Stomach (tissue), 9 donors: ENCODE data around the gene GJD2. TPM values are rescaled to one million over a fixed set of nuclear protein-coding genes. Genes with fewer than 3 reads are reported as not detected.
A peak's percentile ranks its signal among the peaks of the same experiment; 100 is the strongest.

Source experiments
- DNase-seq, 2 donors: peaks; one replicate each; pipeline versions ENCODE4 v3.0.0 to v3.0.0-alpha.2; 2013 to 2019
- H3K27ac ChIP-seq, 5 donors: fragments of 200-600 bp in 4 of 5; sonication (generic) in 4 of 5; one replicate each; pipeline ENCODE4 v1.5.1; 2013 to 2019; ENCODE audit warnings: mild to moderate bottlenecking in 1 of 5, moderate library complexity in 1 of 5
- H3K27me3 ChIP-seq, 3 donors: fragments of 200-600 bp; sonication (generic); one replicate each; pipeline ENCODE4 v1.5.1; 2017 to 2019; ENCODE audit warnings: mixed run types in 1 of 3
- H3K36me3 ChIP-seq, 4 donors: fragments of 200-600 bp; sonication (generic); 1 replicate in 3 of 4; 2 replicates in 1 of 4; pipeline ENCODE4 v1.5.1; 2016 to 2019
- H3K4me1 ChIP-seq, 4 donors: fragments of 200-600 bp; sonication (generic); one replicate each; pipeline ENCODE4 v1.5.1; 2016 to 2019
- H3K4me3 ChIP-seq, 4 donors: fragments of 200-600 bp; sonication (generic) in 3 of 4; one replicate each; pipeline ENCODE4 v1.5.1; 2016 to 2019; ENCODE audit warnings: mild to moderate bottlenecking in 1 of 4
- H3K9me3 ChIP-seq, 4 donors: fragments of 200-600 bp; sonication (generic); one replicate each; pipeline ENCODE4 v1.5.1; 2016 to 2019
- EP300 ChIP-seq: sonication (generic); formaldehyde crosslinking; IDR thresholded peaks from one replicate; pipeline ENCODE4 v1.6.1; 2017; ENCODE audit warnings: antibody characterized with exemption
- POLR2A ChIP-seq, 4 donors: fragments of 450-650 bp; IDR thresholded peaks; one replicate each; pipeline ENCODE4 v1.6.1; 2016; ENCODE audit warnings: antibody characterized with exemption in 4 of 4, control low read depth in 2 of 4, mild to moderate bottlenecking in 1 of 4, moderate library complexity in 1 of 4
- POLR2AphosphoS5 ChIP-seq, 3 donors: sonication (generic); formaldehyde crosslinking; IDR thresholded peaks; one replicate each; pipeline ENCODE4 v1.6.1; 2016; ENCODE audit warnings: antibody characterized with exemption in 3 of 3
- WGBS, 5 donors: extraction: QIAGEN DNeasy Blood & Tissue Kit in 3 of 5; methylation state at CpG; one replicate each; pipeline versions ENCODE4 v1.1.5 to v1.1.7; 2013 to 2018; 5-methylcytosine and 5-hydroxymethylcytosine counted together
- intact Hi-C: fragments of 100-400 bp; cut with DNase I; formaldehyde crosslinking; loops from one replicate; pipeline ENCODE4 v1.15.1; 2023; ENCODE audit warnings: low total_unique reads
- polyA plus RNA-seq, 3 donors: library from polyadenylated mRNA; stranded (reverse); fragments of 200-250 nt; gene quantifications; one replicate each; pipeline ENCODE4 v1.2.3, GENCODE V29; 2013
- total RNA-seq, 5 donors: library from RNA; depleted of rRNA; stranded (reverse); fragments of >200 nt; gene quantifications; one replicate each; pipeline versions ENCODE4 v1.1.0 to v1.2.3, GENCODE V29; 2014 to 2016
- TF ChIP-seq, protein P1 (sequence below), 7 experiments: fragments of 450-650 bp in 4 of 7; fragments of 200-600 bp in 3 of 7; sonication (generic) in 3 of 7; IDR thresholded peaks; one replicate each; pipeline ENCODE4 v1.5.1; 2016 to 2019; ENCODE audit warnings: antibody characterized with exemption in 7 of 7, control low read depth in 2 of 7, mild to moderate bottlenecking in 1 of 7
- donor health status: healthy with polysubstance abuse.
- donor health status: Bipolar disorder and iron deficiency.
- donor health status: healthy.

Gene GJD2
- total and polyA plus RNA-seq, 8 donors: 0.18 TPM; not detected in 7

DNA sequence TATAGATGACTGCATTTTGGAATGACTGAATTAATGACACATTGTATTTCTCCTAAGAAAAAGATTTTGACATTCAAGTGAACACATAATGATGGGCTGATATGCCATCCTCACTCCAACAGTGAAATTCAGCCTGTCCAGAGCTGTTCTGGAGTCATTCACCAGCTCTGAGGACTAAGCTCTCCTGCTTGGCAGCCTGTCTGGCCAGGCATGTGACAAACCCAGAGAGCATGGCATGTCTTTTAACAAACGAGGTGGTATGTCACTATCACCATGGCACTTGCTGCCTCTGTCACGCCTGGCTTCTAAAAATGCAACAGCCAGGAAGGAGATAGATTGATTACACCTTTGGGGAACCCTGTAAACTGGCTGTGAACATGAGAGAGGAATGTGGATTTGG, 39.1 kb upstream of the GJD2 start:
- intact Hi-C loops: no loop called here
- TF ChIP-seq POLR2AphosphoS5 (IDR thresholded peaks at IDR 0.05): no peak
- no peak for TF ChIP-seq POLR2A (IDR thresholded peaks at IDR 0.05)
- TF ChIP-seq, protein P1, sequence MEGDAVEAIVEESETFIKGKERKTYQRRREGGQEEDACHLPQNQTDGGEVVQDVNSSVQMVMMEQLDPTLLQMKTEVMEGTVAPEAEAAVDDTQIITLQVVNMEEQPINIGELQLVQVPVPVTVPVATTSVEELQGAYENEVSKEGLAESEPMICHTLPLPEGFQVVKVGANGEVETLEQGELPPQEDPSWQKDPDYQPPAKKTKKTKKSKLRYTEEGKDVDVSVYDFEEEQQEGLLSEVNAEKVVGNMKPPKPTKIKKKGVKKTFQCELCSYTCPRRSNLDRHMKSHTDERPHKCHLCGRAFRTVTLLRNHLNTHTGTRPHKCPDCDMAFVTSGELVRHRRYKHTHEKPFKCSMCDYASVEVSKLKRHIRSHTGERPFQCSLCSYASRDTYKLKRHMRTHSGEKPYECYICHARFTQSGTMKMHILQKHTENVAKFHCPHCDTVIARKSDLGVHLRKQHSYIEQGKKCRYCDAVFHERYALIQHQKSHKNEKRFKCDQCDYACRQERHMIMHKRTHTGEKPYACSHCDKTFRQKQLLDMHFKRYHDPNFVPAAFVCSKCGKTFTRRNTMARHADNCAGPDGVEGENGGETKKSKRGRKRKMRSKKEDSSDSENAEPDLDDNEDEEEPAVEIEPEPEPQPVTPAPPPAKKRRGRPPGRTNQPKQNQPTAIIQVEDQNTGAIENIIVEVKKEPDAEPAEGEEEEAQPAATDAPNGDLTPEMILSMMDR (IDR thresholded peaks at IDR 0.05): no peak
- no peak for TF ChIP-seq EP300
- WGBS, 5 donors: 24 to 43% (median 35%) methylated on average over 2 of the region's 2 CpGs
- Histone ChIP-seq H3K4me1 (peaks cover 0 to 18% (median 15%) of the 10 kb centered on the region in 4 donors), H3K4me3 (no peak overlapping the region), H3K9me3 (no peaks in the 10 kb centered on the region), H3K36me3 (no peaks in the 10 kb centered on the region), H3K27me3 (peaks cover 0 to 40% (median 38%) of the 10 kb centered on the region in 3 donors), H3K27ac (peak overlapping the region in 1 of 5 donors; percentile 64)
- peak in 1 of 2 donors; percentile 13 for DNase-seq

DNA sequence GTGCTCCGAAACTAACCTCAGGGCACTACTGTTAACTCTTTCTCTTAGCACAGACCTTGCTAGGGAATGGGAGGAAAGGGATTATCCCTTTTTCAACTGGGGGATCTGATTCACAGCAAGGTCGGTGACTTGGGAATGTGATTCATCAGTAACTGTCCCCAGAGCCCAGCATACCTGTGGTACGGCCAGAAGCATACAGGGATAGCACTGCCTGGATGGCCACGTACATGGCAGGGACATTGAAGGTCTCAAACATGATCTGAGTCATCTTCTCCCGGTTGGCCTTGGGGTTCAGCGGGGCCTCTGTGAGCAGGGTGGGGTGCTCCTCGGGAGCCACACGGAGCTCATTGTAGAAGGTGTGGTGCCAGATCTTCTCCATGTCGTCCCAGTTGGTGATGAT, 38.3 kb upstream of the GJD2 start:
- no peak for DNase-seq
- H3K4me3 ChIP-seq: no peak overlapping the region
- H3K4me1 ChIP-seq: peaks cover 0 to 18% (median 14%) of the 10 kb centered on the region in 4 donors
- WGBS, 5 donors: 70 to 88% (median 84%) methylated on average over 7 to 9 of the region's 9 CpGs
- no peaks in the 10 kb centered on the region for H3K36me3 ChIP-seq
- intact Hi-C loops: no loop called here
- peak overlapping the region in 1 of 5 donors; percentile 11 for H3K27ac ChIP-seq
- no peaks in the 10 kb centered on the region for H3K9me3 ChIP-seq
- H3K27me3 ChIP-seq: peaks cover 0 to 40% (median 35%) of the 10 kb centered on the region in 3 donors
- TF ChIP-seq, protein P1 (IDR thresholded peaks at IDR 0.05): no peak
- TF ChIP-seq EP300: no peak
- TF ChIP-seq POLR2A (IDR thresholded peaks at IDR 0.05): no peak
- no peak for TF ChIP-seq POLR2AphosphoS5 (IDR thresholded peaks at IDR 0.05)

DNA sequence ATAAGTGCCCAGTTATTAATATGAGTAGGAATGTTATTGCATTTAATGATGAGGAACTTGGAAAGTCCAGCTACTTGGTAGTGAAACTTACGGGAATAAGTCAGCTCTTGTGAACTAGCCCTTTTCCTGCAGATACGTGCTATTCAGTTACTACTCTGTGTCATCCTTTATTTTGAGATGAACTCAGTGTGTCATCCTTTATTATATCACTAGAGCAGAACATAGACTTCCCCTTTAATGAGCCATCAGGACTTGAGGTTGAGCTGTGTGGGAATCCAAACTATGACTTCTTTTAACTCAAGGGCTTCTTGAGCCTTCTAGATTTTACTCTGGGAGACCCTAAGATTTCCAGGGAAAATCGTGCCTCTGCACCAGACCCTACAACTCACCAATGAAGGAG, 36.9 kb upstream of the GJD2 start:
- Histone ChIP-seq H3K27ac (no peak overlapping the region), H3K36me3 (no peaks in the 10 kb centered on the region), H3K4me1 (peaks cover 0 to 18% (median 14%) of the 10 kb centered on the region in 4 donors), H3K27me3 (peaks cover 0 to 37% (median 35%) of the 10 kb centered on the region in 3 donors), H3K4me3 (no peak overlapping the region), H3K9me3 (no peaks in the 10 kb centered on the region)
- DNase-seq: no peak
- intact Hi-C loops: no loop called here
- TF ChIP-seq, protein P1 (IDR thresholded peaks at IDR 0.05): no peak
- TF ChIP-seq POLR2AphosphoS5 (IDR thresholded peaks at IDR 0.05) (no peak), EP300 (no peak), POLR2A (IDR thresholded peaks at IDR 0.05) (no peak)
- WGBS, 5 donors: 64 to 75% (median 68%) methylated on average over 3 of the region's 3 CpGs

DNA sequence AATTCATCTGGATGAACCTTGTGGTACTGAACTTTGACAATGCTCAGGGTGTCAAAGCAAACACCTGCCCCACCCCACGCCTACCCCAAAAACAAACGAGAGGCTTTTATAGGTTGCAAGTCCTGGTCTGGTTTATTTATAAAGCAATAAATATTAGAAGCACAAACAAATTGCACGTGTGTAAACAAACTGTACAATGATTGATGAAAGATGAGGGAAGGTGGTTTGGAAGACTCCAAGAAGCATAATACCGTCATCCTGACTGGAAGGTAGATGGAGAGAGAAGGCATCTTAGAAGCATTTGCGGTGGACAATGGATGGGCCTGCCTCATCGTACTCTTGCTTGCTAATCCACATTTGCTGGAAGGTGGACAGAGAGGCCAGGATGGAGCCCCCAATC, 35.3 kb upstream of the GJD2 start:
- Histone ChIP-seq H3K4me3 (no peak overlapping the region), H3K27me3 (peaks cover 0 to 23% (median 21%) of the 10 kb centered on the region in 3 donors), H3K4me1 (peaks cover 0 to 10% (median 7%) of the 10 kb centered on the region in 4 donors), H3K36me3 (no peaks in the 10 kb centered on the region), H3K9me3 (no peaks in the 10 kb centered on the region), H3K27ac (no peak overlapping the region)
- no peak for DNase-seq
- intact Hi-C loops: no loop called here
- no peak for TF ChIP-seq POLR2AphosphoS5 (IDR thresholded peaks at IDR 0.05)
- 50 to 66% (median 60%) methylated on average over 6 of the region's 6 CpGs for WGBS, 5 donors

DNA sequence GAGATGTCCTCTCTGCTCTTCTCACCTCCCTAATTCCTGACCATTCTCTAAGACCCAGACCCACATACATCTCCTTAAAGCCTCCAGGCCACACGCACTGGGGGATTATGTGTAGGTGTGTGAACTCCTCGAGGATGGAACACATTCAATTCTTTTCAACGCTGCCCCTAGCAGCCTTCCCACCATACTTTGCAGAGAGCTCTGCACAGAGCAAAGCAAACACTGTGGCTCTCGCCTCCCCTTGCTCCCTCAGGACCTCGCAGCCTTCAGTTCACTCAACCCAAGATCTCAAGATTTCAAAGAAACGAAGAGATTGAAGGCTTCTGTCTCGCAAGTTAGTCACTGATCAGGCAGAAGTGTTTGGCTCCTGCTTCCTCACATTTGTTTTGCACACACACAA, 34.5 kb upstream of the GJD2 start:
- no peak overlapping the region for H3K4me3 ChIP-seq
- no peak overlapping the region for H3K27ac ChIP-seq
- WGBS, 5 donors: 40 to 70% (median 52%) methylated on average over 7 of the region's 7 CpGs
- H3K27me3 ChIP-seq: peaks cover 0 to 15% (median 13%) of the 10 kb centered on the region in 3 donors
- peaks cover 0 to 2% (median 0%) of the 10 kb centered on the region in 4 donors for H3K4me1 ChIP-seq
- no peaks in the 10 kb centered on the region for H3K36me3 ChIP-seq
- intact Hi-C loops: no loop called here
- no peak for DNase-seq
- H3K9me3 ChIP-seq: no peaks in the 10 kb centered on the region
- TF ChIP-seq EP300 (no peak), POLR2AphosphoS5 (IDR thresholded peaks at IDR 0.05) (no peak), POLR2A (IDR thresholded peaks at IDR 0.05) (no peak)
- TF ChIP-seq, protein P1 (IDR thresholded peaks at IDR 0.05): no peak
